LNCaP clone FGC (cell line): ENCODE data around the gene CD46.

Experiments used
- DNase-seq: peaks from one replicate; pipeline ENCODE4 v3.0.0-alpha.2; 2011; ENCODE audit warnings: low read depth
- H3K4me3 ChIP-seq: 2 replicates; pipeline ENCODE4 v1.5.1; 2011; ENCODE audit warnings: mild to moderate bottlenecking, low read depth, low read length, control low read depth
- TF ChIP-seq, protein P1 (sequence below): IDR thresholded peaks from 2 replicates; pipeline ENCODE4 v1.5.1; 2012; ENCODE audit warnings: mild to moderate bottlenecking; ENCODE audit not compliant: control insufficient read depth, insufficient read depth; ENCODE audit errors: extremely low read depth

The CD46 gene

GRCh38 chr1:207740207-207740606, 11.6 kb upstream of the CD46 start:
- TF ChIP-seq, protein P1, sequence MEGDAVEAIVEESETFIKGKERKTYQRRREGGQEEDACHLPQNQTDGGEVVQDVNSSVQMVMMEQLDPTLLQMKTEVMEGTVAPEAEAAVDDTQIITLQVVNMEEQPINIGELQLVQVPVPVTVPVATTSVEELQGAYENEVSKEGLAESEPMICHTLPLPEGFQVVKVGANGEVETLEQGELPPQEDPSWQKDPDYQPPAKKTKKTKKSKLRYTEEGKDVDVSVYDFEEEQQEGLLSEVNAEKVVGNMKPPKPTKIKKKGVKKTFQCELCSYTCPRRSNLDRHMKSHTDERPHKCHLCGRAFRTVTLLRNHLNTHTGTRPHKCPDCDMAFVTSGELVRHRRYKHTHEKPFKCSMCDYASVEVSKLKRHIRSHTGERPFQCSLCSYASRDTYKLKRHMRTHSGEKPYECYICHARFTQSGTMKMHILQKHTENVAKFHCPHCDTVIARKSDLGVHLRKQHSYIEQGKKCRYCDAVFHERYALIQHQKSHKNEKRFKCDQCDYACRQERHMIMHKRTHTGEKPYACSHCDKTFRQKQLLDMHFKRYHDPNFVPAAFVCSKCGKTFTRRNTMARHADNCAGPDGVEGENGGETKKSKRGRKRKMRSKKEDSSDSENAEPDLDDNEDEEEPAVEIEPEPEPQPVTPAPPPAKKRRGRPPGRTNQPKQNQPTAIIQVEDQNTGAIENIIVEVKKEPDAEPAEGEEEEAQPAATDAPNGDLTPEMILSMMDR = no peak
- no peak for DNase-seq
- no peak overlapping the region for H3K4me3 ChIP-seq

DNA sequence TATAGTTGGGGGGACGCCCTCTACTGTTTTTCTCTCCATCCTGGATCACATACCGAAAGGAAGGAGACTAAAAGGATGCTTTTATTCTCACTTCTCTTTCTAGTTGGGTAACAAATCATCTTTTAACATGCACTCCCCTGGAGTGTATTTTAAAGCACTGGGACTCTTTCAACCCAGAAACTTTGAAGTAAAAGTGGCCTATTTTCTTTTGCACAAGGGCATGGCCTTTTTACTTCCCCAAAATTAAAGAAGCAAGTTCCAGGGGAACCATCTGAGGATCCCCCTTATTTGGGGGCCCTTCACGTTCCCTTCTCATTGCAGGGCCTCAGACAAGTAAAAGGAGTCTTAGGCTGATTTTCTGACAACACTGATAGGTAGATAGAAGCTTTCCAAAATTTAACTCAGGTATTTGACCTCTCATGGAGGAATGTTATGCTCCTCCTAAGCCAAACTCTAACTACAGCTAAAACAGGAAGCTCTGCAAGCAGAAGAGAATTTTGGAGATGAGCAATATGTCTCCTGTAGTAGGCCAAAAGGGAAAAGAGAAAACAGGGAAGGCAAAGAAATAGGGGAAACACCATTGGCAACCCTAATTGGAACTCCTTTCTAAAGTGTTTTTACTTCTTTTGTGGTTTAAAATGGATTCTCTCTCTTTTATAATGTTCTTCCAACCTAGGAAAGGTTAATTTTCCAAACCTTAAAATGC, 8.9 kb upstream of the CD46 start:
- no peak for DNase-seq
- TF ChIP-seq, protein P1 = no peak
- no peak overlapping the region for H3K4me3 ChIP-seq

- no peak for DNase-seq
- H3K4me3 ChIP-seq = no peak overlapping the region
- TF ChIP-seq, protein P1 = no peak
These were observed 7.8 kb upstream of the CD46 start for GRCh38 chr1:207744000-207744534.

DNA sequence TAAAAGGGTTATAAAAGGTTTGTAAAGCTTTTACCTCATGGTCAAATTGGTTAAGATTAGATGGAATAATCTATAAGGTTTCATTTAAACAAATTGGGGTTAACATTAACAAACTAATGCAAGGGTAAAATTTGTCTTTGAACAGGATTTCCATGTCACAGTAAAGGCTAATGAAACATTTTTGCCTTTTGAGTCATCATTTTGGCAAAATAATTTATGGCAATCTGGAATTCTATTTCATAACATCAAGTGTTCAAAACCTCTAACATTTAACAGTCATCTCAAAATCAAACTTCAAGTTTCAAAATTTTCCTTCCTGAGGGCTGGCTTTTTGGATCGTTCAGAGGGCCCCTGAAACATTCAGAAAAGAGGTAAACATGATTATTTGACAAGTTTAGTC, 6.6 kb upstream of the CD46 start:
- TF ChIP-seq, protein P1 = no peak
- DNase-seq = no peak
- no peak overlapping the region for H3K4me3 ChIP-seq

DNA sequence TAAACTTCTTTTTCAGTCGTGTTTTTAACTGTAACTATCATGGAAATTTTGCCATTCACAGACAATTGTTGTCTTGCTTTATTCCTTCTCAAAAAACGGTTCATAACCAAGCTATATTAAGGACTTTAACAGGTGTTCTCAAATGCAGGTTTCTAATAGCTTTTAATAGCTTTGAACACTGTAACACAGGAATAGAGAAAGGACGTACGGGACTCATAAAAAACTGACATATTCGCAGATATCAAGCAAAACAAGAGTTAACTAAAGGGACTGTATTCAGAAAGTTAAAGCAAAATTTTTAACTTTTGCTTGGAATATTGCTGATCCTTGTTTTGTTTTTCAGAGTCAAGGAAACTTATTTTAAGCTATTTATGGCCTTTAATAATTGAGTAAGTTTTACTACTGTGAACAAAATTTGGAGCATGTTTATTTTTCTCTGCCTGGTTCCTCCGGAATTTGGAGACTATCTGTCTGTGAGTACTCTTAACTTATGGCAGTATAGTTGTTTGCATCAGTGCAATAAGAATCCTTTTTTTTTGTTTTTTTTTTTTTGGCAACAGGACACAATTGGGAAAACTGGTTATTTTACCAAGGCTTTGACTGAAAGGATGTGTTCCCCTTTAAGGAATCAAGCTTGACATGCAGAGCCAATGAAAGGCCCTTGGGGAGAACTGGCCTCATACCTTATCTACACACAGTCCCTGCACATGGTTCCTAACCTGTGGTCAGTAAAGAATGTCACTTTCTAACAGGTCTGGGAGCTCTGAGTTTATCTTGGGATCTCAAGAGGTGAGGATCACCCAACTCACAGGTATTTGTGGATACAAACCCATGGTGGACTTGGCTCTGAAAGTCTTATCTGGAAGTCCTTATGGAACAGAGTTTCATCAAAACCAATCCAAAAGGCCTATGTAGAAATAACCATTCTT, 5.8 kb upstream of the CD46 start:
- TF ChIP-seq, protein P1 = no peak
- H3K4me3 ChIP-seq = no peak overlapping the region
- DNase-seq = no peak

DNA sequence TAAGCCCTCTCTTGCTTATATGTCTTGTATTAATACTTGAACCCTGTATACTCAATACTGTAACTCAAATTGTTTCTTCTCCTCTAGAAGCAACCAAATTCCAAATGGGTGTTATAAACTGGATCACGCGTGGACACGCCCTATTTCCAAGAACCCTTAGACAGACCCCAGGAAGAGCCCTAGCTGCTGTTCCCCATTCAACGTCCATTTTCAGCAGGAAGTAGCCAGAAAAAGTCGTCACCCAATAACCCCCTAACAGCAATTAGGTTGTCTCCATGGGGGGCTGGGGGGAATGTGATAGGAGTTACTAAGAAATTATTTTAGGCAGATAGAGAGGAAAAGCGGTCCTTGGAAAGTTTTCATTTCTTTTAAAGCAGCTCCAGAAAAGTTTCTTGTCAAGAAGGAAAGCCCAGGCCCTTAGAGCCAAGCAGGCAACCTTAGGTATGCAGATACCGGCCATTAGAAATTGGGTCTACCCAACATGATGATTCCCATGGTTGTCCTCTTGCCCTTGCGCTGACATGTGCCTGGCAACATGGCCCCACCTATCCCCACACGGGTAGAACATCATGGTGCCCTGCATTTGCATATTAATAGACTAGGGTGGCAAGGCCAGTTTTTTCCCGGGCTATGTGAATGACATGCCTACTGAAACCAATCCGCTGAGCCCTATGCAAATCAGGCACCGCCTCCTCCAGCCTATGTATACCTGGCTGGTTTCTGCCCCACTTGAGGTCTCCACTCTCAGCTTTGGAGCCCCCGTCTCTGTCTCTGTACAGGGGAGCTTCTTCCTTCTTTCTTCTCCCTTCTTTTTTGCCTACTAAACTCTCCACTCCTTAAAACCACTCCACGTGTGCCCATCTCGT, 4.0 kb upstream of the CD46 start:
- TF ChIP-seq, protein P1 = no peak
- DNase-seq = no peak
- H3K4me3 ChIP-seq = no peak overlapping the region
